Erythroblast (primary cell): ENCODE measurements around the gene ZNF618.

Source experiments
- GATA1 ChIP-seq: IDR thresholded peaks from 2 replicates; pipeline ENCODE4 v1.6.1; 2011; ENCODE audit warnings: low read depth, mild to moderate bottlenecking, control low read depth, low read length, moderate library complexity
- POLR2A ChIP-seq: IDR thresholded peaks from 2 replicates; pipeline ENCODE4 v1.6.1; 2011; ENCODE audit warnings: mild to moderate bottlenecking, low read length

DNA sequence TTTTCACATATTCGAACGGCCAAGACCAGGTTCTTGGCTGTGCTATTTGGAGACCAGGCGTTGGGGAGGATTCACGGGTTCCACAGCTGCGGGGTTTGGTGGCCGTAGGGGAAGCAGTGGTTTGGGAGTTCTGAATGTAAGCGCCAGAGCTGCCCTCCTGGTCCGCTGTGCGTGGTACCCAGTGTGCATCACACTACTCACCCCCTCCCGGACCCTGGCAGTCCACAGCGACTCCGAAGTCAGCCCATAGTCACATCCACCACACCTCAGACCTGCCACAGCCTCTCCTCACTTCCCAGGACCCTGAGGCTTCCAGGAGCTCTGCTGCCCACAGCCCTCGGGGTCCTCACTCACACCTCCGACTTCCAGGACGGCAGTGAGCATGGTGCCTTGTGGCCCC is 175.2 kb downstream of the ZNF618 start:
- TF ChIP-seq POLR2A = no peak
- no peak for TF ChIP-seq GATA1
